Nephron (organoid): ENCODE data around the gene NR2F2.

Experiments used
- H3K27ac Mint-ChIP-seq, 3 experiments: 2 replicates each; pipeline ENCODE4 v1.8.0; 2020; ENCODE audit warnings: mixed read lengths in 3 of 3, mild to moderate bottlenecking in 2 of 3, moderate library complexity in 1 of 3
- H3K27me3 Mint-ChIP-seq: 2 replicates; pipeline ENCODE4 v1.8.0; 2021; ENCODE audit warnings: low read depth, mild to moderate bottlenecking, moderate library complexity, mixed read lengths
- H3K36me3 Mint-ChIP-seq: 2 replicates; pipeline ENCODE4 v1.8.0; 2020; ENCODE audit warnings: low read depth, mixed read lengths
- H3K4me1 Mint-ChIP-seq: 2 replicates; pipeline ENCODE4 v1.8.0; 2020; ENCODE audit warnings: mixed read lengths
- H3K4me3 Mint-ChIP-seq, 3 experiments: 2 replicates each; pipeline ENCODE4 v1.8.0; 2020; ENCODE audit warnings: mild to moderate bottlenecking in 3 of 3, mixed read lengths in 3 of 3, moderate library complexity in 2 of 3
- H3K9me3 Mint-ChIP-seq: 2 replicates; pipeline ENCODE4 v1.8.0; 2020; ENCODE audit warnings: mixed read lengths
- CTCF ChIP-seq, 3 experiments: fragments of 200-600 bp; sonication (generic); IDR thresholded peaks; one replicate each; pipeline ENCODE4 v1.5.0; 2021; ENCODE audit warnings: antibody characterized with exemption in 3 of 3; ENCODE audit not compliant: unreplicated experiment in 3 of 3

NR2F2 gene

GRCh38 chr15:96320703-96321638 lies 9.5 kb upstream of the NR2F2 start:
- Mint-ChIP-seq H3K4me1 (peaks cover 71% of the 10 kb centered on the region), H3K27me3 (peaks cover 32% of the 10 kb centered on the region), H3K27ac (peak overlapping the region; percentile 96 to 99 (median 99)), H3K9me3 (no peaks in the 10 kb centered on the region), H3K36me3 (peaks cover 4% of the 10 kb centered on the region), H3K4me3 (peak overlapping the region; percentile 79 to 86 (median 83))
- no peak for TF ChIP-seq CTCF (IDR thresholded peaks at IDR 0.05; ENCODE audit: unreplicated experiment in 3 of 3)

- Mint-ChIP-seq H3K4me3 (peak overlapping the region; percentile 94 to 100 (median 98)), H3K4me1 (peaks cover 65% of the 10 kb centered on the region), H3K36me3 (no peaks in the 10 kb centered on the region), H3K27ac (peak overlapping the region; percentile 98 to 99 (median 99)), H3K9me3 (no peaks in the 10 kb centered on the region), H3K27me3 (peaks cover 27% of the 10 kb centered on the region)
- TF ChIP-seq CTCF (IDR thresholded peaks at IDR 0.05; ENCODE audit: unreplicated experiment in 3 of 3), result no peak
These were observed 8.6 kb upstream of the NR2F2 start for GRCh38 chr15:96321639-96322535.

- Mint-ChIP-seq H3K36me3 (no peaks in the 10 kb centered on the region), H3K4me3 (peak overlapping the region; percentile 94 to 100 (median 98)), H3K27ac (peak overlapping the region; percentile 98 to 99 (median 99)), H3K9me3 (no peaks in the 10 kb centered on the region), H3K27me3 (peaks cover 22% of the 10 kb centered on the region), H3K4me1 (peaks cover 57% of the 10 kb centered on the region)
- TF ChIP-seq CTCF (IDR thresholded peaks at IDR 0.05; ENCODE audit: unreplicated experiment in 3 of 3), result no peak
These were observed 7.8 kb upstream of the NR2F2 start for GRCh38 chr15:96322536-96323318.

GRCh38 chr15:96323319-96324145 lies 7.0 kb upstream of the NR2F2 start:
- TF ChIP-seq CTCF (IDR thresholded peaks at IDR 0.05; ENCODE audit: unreplicated experiment in 3 of 3), result no peak
- peak overlapping the region; percentile 94 to 100 (median 98) for H3K4me3 Mint-ChIP-seq
- H3K4me1 Mint-ChIP-seq, result peaks cover 62% of the 10 kb centered on the region
- H3K9me3 Mint-ChIP-seq, result no peaks in the 10 kb centered on the region
- H3K27ac Mint-ChIP-seq, result peak overlapping the region; percentile 98 to 99 (median 99)
- H3K36me3 Mint-ChIP-seq, result no peaks in the 10 kb centered on the region
- peaks cover 22% of the 10 kb centered on the region for H3K27me3 Mint-ChIP-seq
